Activated T-helper 2 cell treated with anti-CD3 and anti-CD28 coated beads, Interferon-gamma antibody, Interleukin-2, Interleukin-4, amounts not matched to agents 10 μg/mL and 5 μg/mL and 100 μg/mL, durations not matched to agents 14 hours and 24 hours and 36 hours (primary cell): ENCODE data around the gene MGLL. TPM values are rescaled to one million over a fixed set of nuclear protein-coding genes. Genes with fewer than 3 reads are reported as not detected.

Experiments used
- DNase-seq: peaks from one replicate; pipeline ENCODE4 v3.0.0; 2021; ENCODE audit warnings: low spot score
- H3K27ac Mint-ChIP-seq: one replicate; pipeline ENCODE4 v1.8.0; 2021; ENCODE audit warnings: mixed read lengths
- H3K27me3 Mint-ChIP-seq: one replicate; pipeline ENCODE4 v1.8.0; 2021; ENCODE audit warnings: low read depth, mixed read lengths
- H3K36me3 Mint-ChIP-seq: one replicate; pipeline ENCODE4 v1.8.0; 2021; ENCODE audit warnings: low read depth, mixed read lengths
- H3K4me1 Mint-ChIP-seq: one replicate; pipeline ENCODE4 v1.8.0; 2021; ENCODE audit warnings: low read depth, mixed read lengths
- H3K4me3 Mint-ChIP-seq: one replicate; pipeline ENCODE4 v1.8.0; 2021; ENCODE audit warnings: low read depth, mild to moderate bottlenecking, moderate library complexity, mixed read lengths
- H3K9me3 Mint-ChIP-seq: one replicate; pipeline ENCODE4 v1.8.0; 2021; ENCODE audit warnings: mixed read lengths
- intact Hi-C: fragments of 100-400 bp; cut with micrococcal nuclease; formaldehyde crosslinking; loops from one replicate; pipeline ENCODE4 v1.15.1; 2023
- total RNA-seq: library from RNA; stranded (reverse); gene quantifications from 2 replicates; pipeline ENCODE4 v1.2.3, GENCODE V29; 2022

MGLL gene
- total RNA-seq, 1 donor from 2014 or later, result 6.6 TPM

DNA sequence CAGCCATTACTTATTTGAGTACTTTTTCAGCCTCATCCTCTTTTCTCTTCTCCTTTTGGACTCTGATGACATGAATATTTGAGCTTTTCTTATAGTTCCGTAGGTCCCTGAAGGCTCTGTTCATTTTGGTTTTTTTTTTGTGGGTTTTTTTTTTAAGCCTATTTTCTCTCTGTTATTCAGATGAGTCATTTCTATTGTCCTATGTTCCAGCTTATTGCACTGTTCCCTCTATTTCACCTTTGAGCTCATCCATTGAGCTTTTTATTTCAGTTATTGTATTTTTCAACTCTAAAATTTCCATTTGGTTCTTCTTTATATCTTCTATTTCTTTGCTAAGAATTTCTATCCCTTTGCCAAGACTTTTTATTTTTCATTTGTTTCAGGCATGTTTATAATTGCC, 7.2 kb upstream of the MGLL start:
- no peak overlapping the region for H3K27ac Mint-ChIP-seq
- H3K9me3 Mint-ChIP-seq, result peaks cover 47% of the 10 kb centered on the region
- peaks cover 9% of the 10 kb centered on the region for H3K36me3 Mint-ChIP-seq
- intact Hi-C loops, result no loop called here
- peaks cover 3% of the 10 kb centered on the region for H3K4me1 Mint-ChIP-seq
- peaks cover 16% of the 10 kb centered on the region for H3K27me3 Mint-ChIP-seq
- DNase-seq, result no peak
- H3K4me3 Mint-ChIP-seq, result no peak overlapping the region

DNA sequence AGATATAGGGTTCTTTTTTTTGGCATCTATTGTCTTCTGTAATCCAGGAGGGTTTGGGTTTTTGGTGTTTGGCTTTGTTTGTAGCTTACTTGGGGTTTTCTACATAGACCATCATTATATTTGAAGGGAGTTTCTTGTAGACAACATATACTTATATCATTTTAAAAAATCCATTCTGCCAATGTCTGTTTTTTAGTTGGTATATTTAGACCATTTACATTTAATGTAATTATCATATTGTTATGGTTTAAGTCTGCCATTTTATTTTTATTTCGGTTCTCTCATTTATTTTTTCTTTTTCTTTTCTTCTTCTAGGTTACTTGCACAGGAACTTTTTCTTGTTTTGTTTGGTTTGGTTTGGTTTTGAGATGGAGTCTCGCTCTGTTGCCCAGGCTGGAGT, 5.5 kb upstream of the MGLL start:
- Mint-ChIP-seq H3K27me3 (peaks cover 27% of the 10 kb centered on the region), H3K4me3 (no peak overlapping the region), H3K36me3 (peaks cover 9% of the 10 kb centered on the region), H3K4me1 (peaks cover 12% of the 10 kb centered on the region), H3K9me3 (peaks cover 42% of the 10 kb centered on the region), H3K27ac (no peak overlapping the region)
- no peak for DNase-seq
- intact Hi-C loops, result no loop called here

DNA sequence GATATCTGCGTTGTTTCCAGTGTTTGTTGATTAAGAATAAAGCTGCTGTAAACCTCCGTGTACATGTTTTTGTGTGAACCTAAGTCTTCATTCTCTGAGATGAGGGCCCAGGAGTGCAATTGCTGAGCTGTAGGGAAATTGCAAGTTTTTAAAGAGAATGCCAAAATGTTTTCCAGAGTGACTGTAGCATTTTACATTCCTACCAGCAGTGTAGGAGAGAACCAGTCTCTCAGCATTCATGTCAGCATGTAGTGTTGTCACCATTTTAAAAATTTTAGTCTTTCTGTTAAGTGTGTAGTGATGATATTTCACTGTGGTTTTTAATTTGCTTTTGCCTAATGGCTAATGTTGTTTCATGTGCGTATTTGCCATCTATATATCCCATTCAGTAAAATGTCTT, 3.4 kb upstream of the MGLL start:
- H3K27ac Mint-ChIP-seq, result no peak overlapping the region
- peaks cover 10% of the 10 kb centered on the region for H3K36me3 Mint-ChIP-seq
- peaks cover 38% of the 10 kb centered on the region for H3K9me3 Mint-ChIP-seq
- peaks cover 27% of the 10 kb centered on the region for H3K4me1 Mint-ChIP-seq
- no peak overlapping the region for H3K4me3 Mint-ChIP-seq
- H3K27me3 Mint-ChIP-seq, result peaks cover 38% of the 10 kb centered on the region
- no peak for DNase-seq
- intact Hi-C loops, result no loop called here

DNA sequence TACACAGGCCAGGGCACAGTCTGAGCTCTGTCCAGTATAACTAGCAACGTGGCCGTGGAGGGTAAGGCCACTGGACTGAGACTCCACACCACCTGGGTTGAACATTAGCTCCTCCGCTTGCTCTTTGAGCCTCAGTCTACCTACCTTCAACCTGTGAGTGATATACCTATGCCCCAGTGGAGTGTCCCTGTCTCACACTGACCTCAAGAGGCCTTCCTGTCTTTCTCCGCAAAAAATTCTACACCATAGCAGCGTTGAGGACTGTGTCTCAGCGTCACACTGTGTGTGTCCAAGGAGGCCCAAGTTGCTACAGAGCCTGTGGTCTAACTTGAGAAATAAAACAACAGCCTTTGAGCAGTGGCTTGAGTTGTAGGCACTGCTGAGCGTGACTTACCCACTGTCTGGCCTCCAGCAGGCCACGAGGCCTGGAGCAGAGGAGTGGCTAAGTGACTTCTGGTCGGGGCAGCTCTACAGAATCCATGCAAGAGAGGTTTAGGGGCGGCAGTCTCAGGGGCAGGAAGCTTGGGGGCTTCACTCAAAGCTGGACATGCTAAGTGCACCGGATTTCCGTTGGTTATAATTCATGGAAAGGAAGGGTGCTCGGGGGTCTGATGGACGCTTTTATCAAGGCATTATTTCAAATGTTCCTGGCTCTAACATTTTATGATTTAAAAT, 2.0 kb upstream of the MGLL start:
- Mint-ChIP-seq H3K27ac (no peak overlapping the region), H3K4me3 (peak overlapping the region; percentile 40), H3K36me3 (peaks cover 7% of the 10 kb centered on the region), H3K27me3 (peaks cover 47% of the 10 kb centered on the region), H3K4me1 (peaks cover 31% of the 10 kb centered on the region), H3K9me3 (peaks cover 24% of the 10 kb centered on the region)
- intact Hi-C loops, result loop anchor here (5.0 kb wide), 1 partner anchor 72 kb away; no protein-coding TSS in a partner anchor
- no peak for DNase-seq

DNA sequence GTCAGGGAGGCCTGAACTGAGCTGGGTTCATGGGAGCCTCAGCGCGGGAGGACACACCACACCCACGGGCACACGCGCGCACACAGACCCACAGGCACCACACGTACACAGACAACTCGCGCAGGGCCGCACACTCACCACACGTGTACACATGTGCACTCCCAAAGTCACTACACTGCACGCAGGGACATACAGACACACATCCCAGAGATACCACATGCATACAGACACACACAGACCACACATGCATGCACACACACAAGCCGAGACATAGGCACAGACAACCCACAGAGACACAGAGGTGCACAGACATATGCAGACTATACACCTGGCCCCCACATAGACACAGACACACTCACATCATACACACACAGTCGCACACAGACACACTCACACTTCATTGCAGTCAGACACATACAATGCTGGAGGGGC, 1.1 kb upstream of the MGLL start:
- Mint-ChIP-seq H3K9me3 (peaks cover 17% of the 10 kb centered on the region), H3K4me1 (peaks cover 31% of the 10 kb centered on the region), H3K36me3 (peaks cover 7% of the 10 kb centered on the region), H3K27me3 (peaks cover 47% of the 10 kb centered on the region), H3K4me3 (peak overlapping the region; percentile 51), H3K27ac (no peak overlapping the region)
- no peak for DNase-seq
- intact Hi-C loops, result loop anchor here (5.0 kb wide), 1 partner anchor 71 kb away; no protein-coding TSS in a partner anchor

DNA sequence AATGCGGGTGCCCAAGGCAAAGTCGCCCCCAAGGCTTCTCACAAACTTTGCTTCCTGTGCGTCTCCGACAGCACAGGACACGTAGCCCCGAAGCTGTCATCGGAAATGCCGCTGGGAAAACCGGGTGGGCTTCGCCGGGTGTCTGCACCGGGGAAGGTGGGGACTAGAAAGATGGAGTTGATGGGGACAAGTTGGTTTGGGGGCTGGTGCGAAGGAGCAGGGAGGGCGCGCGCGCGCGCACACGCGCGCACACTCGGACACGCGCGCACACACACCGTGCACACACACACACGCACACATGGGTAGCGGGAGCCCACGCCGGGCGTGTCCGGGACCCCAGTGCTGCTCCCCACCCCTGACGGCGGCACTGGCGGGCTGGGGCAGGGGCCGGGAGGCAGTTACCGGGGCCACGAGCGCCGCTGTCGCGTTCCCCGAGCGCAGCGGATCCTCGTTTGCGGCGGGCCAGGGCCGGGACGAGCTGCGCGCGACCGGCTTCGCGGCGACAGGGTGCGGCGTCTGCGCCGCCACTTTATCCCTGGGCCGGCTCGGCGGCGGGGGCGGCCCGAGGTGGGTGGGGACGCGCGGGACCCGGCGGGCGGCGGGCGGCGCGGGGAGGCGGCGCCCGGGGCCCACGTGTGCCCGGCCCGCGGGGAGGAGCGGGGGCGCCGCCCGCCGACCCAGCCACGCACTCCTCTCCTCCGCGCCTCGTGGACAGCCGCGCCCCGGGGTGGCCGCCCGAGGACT, 539 bp upstream of the MGLL start:
- peaks cover 12% of the 10 kb centered on the region for H3K9me3 Mint-ChIP-seq
- H3K4me1 Mint-ChIP-seq, result peaks cover 31% of the 10 kb centered on the region
- H3K27ac Mint-ChIP-seq, result peak overlapping the region; percentile 76
- H3K36me3 Mint-ChIP-seq, result peaks cover 5% of the 10 kb centered on the region
- intact Hi-C loops, result loop anchor here (5.0 kb wide), 1 partner anchor 71 kb away; no protein-coding TSS in a partner anchor
- H3K27me3 Mint-ChIP-seq, result peaks cover 47% of the 10 kb centered on the region
- peak overlapping the region; percentile 90 for H3K4me3 Mint-ChIP-seq
- DNase-seq, result peak; percentile 17

DNA sequence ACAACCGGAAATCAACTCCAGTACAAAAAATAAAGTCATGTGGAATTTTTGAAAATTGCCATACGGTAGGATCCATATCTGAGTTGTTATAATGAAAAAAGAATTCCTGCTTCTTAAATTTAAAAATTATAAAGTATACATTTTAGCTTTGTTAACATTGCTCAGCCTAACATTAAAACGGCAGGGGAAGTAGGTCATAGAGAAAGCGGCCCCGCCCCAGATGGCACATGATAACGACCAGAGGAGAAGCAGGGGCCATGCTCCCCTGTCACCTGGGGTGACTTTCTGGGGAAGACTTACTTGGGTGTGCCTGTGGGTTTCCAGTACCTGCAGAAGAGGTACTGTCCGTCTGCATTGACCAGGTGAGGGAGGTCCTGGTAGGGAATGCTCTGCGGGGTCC, 921 bp downstream of the MGLL start:
- Mint-ChIP-seq H3K4me3 (peak overlapping the region; percentile 90), H3K27me3 (peaks cover 42% of the 10 kb centered on the region), H3K4me1 (peaks cover 31% of the 10 kb centered on the region), H3K36me3 (peaks cover 4% of the 10 kb centered on the region), H3K9me3 (peaks cover 1% of the 10 kb centered on the region), H3K27ac (no peak overlapping the region)
- DNase-seq, result no peak
- intact Hi-C loops, result loop anchor here (5.0 kb wide), 1 partner anchor 69 kb away; no protein-coding TSS in a partner anchor

DNA sequence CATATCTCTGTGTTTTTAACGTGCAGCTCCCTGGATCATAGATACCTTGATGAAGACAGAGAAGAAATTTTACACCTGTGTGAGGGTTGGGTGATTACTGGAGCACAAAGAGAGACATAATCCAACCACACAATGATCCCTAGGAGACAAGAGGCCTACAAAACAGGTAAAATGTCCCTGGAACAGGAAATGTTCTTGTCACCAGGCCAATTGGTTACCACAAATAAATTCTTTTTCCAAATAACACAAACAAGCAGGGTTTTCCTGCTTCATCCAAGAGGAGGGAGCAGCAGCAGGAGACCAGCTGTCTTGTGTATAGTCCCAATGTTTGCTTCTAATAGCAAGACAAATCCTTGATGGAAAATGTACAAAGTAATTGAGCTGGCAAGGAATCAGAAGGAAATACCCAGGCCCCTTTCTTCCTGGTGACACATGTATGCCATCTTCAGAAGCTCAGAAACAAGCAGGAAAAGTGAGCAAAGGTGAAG, 1.4 kb downstream of the MGLL start:
- Mint-ChIP-seq H3K4me1 (peaks cover 31% of the 10 kb centered on the region), H3K27me3 (peaks cover 41% of the 10 kb centered on the region), H3K9me3 (no peaks in the 10 kb centered on the region), H3K27ac (no peak overlapping the region), H3K4me3 (peak overlapping the region; percentile 4), H3K36me3 (peaks cover 4% of the 10 kb centered on the region)
- DNase-seq, result no peak
- intact Hi-C loops, result loop anchor here (5.0 kb wide), 1 partner anchor 69 kb away; no protein-coding TSS in a partner anchor

DNA sequence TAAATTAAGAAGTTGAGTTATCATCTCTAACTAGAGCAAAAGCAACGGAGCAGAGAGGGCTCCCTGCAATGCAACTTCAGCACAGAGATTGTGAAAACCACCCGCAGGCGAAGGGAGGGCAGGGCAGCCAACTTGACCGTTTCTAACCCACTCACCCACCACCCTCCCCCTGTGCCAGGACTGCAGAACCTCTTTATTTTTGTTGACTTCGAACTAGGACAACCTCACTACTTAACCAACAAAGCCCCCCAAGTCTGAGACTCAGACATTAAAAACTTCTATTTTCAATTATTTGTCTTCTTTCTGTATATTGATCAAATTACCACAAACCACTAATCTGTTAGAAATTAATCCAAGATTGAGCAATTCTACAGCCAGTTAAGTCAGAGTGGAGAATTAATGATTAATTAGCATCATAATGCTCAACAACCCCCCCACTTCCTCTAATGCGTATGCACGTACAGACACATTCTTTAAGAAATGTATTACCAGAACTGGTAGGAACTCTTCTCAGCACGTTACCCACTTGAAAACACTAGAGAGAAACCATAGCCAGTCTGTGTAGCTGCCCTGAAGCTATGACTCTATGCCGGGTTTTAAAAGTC, 2.0 kb downstream of the MGLL start:
- H3K27me3 Mint-ChIP-seq, result peaks cover 40% of the 10 kb centered on the region
- intact Hi-C loops, result loop anchor here (5.0 kb wide), 1 partner anchor 68 kb away; no protein-coding TSS in a partner anchor
- peaks cover 4% of the 10 kb centered on the region for H3K36me3 Mint-ChIP-seq
- H3K4me1 Mint-ChIP-seq, result peaks cover 29% of the 10 kb centered on the region
- no peak overlapping the region for H3K27ac Mint-ChIP-seq
- H3K9me3 Mint-ChIP-seq, result no peaks in the 10 kb centered on the region
- no peak overlapping the region for H3K4me3 Mint-ChIP-seq
- DNase-seq, result no peak

DNA sequence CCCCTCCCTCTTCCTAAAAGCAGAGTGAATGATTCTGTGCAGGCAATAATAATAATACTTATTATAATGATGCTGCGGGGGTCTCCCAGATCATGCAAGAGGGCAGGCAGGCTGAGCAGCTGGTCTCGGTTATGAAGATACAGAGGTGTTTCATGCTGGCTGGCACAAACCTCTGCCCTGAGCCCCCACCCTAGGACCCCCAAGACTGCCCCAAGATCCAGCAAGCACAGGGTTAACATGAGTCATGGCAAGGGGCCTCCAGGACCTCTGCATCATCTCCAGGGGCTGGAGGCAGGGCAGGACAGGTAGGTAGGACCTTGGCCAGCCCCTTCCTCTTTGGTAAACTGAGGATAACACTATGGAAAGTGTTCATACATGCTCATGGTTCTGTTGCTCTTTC, 2.7 kb downstream of the MGLL start:
- peaks cover 29% of the 10 kb centered on the region for H3K4me1 Mint-ChIP-seq
- peaks cover 4% of the 10 kb centered on the region for H3K36me3 Mint-ChIP-seq
- H3K27me3 Mint-ChIP-seq, result peaks cover 35% of the 10 kb centered on the region
- no peaks in the 10 kb centered on the region for H3K9me3 Mint-ChIP-seq
- H3K27ac Mint-ChIP-seq, result no peak overlapping the region
- DNase-seq, result no peak
- intact Hi-C loops, result loop anchor here (5.0 kb wide), 1 partner anchor 67 kb away; no protein-coding TSS in a partner anchor
- H3K4me3 Mint-ChIP-seq, result no peak overlapping the region

DNA sequence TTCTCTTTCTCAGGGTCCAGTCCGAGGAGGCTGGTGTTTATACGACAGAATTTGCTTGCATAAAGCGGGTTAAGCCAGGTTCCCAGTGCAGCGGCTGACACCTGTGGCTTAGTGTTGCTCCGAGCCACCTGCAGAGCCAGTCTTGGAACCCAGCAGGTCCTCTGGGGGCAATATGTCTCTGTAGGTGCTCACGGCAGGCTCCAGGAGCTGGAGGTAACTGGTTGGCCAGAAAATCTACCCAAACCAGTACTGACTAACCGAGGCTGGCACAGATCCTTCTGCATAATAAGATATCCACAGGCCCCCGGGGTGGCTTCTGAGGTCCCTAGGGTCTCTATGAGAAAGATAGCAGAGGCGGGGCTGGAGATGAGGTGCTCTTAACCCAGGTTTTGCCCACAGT, 3.2 kb downstream of the MGLL start:
- peaks cover 29% of the 10 kb centered on the region for H3K27me3 Mint-ChIP-seq
- peaks cover 24% of the 10 kb centered on the region for H3K4me1 Mint-ChIP-seq
- H3K36me3 Mint-ChIP-seq, result peaks cover 4% of the 10 kb centered on the region

DNA sequence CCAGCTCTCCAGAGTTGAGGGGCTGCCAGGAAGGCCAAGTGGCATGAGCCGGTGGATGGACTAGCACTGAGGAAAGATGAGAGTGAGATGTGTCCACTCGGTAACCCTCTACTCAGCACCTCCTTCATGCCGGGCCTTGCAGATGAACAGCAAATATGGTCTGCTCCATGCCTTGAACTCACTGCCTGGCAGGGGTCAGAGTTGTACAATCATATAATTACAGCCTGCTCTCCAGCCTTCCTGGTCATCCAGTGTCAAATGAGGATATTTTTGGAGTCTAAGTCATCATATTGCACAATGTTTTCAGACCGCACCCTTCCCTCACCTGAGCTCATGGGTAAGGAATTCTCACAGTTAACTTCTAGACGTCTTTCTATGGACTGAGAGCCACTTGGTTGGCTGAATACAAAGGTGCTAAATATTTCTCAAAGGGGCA, 4.9 kb downstream of the MGLL start:
- peaks cover 17% of the 10 kb centered on the region for H3K4me1 Mint-ChIP-seq
- DNase-seq, result no peak
- peaks cover 4% of the 10 kb centered on the region for H3K36me3 Mint-ChIP-seq
- no peak overlapping the region for H3K27ac Mint-ChIP-seq
- peaks cover 22% of the 10 kb centered on the region for H3K27me3 Mint-ChIP-seq
- no peaks in the 10 kb centered on the region for H3K9me3 Mint-ChIP-seq
- intact Hi-C loops, result no loop called here
- H3K4me3 Mint-ChIP-seq, result no peak overlapping the region

More for the DNA sequence above, 3.2 kb downstream of the MGLL start:
- intact Hi-C loops, result no loop called here
- Mint-ChIP-seq H3K4me3 (no peak overlapping the region), H3K27ac (no peak overlapping the region), H3K9me3 (no peaks in the 10 kb centered on the region)
- DNase-seq, result no peak
